Mammary epithelial cell (primary cell): Measurements from ENCODE around the gene FLT3.

Experiments used
- EZH2 ChIP-seq: IDR thresholded peaks from 2 replicates; pipeline ENCODE4 v1.6.1; 2012; ENCODE audit warnings: low read length, inconsistent platforms, borderline replicate concordance
- TF ChIP-seq, protein P1 (sequence below), 2 donors: IDR thresholded peaks in 1 of 2; conservative IDR thresholded peaks in 1 of 2; 2 replicates each; pipeline ENCODE4 v1.5.1; 2011 to 2012; ENCODE audit warnings: inconsistent platforms in 2 of 2, low read length in 2 of 2, mild to moderate bottlenecking in 2 of 2, control low read depth in 1 of 2, low read depth in 1 of 2; ENCODE audit not compliant: insufficient read depth in 1 of 2; ENCODE audit errors: extremely low read depth in 1 of 2

DNA sequence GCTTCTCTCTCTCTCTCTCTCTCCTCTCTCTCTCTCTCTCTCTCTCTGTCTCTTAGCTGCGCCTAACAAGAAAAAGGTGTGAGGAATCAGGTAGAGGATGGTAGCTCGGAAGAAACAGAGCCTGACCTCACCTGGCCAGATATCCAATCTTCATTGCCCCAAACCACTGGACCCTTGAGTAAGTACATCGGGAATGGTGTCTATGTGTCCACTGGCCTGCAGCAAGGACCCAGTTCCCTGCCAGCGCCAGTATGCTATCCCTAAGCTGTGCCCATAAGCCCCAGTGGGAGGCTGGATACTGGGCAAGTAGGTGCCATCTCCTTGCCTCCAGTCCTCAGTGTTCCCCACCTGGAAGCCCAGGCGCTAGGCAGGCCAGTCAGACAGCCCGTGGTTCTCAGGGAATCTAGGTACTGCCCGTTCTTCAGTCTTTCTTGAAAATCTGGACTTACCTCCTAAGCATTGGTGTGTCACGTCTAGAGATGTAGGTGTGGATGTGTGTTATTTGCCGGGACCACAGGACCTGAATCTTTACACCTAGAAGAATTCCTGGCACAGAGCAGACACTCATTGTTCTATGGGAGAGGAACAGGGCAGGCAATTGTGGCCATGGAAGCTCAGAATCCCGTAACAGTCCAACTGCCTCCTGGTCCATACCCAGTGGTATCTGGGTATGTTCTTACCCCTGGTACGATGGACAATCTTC lies 119.2 kb downstream of the FLT3 start:
- TF ChIP-seq, protein P1, sequence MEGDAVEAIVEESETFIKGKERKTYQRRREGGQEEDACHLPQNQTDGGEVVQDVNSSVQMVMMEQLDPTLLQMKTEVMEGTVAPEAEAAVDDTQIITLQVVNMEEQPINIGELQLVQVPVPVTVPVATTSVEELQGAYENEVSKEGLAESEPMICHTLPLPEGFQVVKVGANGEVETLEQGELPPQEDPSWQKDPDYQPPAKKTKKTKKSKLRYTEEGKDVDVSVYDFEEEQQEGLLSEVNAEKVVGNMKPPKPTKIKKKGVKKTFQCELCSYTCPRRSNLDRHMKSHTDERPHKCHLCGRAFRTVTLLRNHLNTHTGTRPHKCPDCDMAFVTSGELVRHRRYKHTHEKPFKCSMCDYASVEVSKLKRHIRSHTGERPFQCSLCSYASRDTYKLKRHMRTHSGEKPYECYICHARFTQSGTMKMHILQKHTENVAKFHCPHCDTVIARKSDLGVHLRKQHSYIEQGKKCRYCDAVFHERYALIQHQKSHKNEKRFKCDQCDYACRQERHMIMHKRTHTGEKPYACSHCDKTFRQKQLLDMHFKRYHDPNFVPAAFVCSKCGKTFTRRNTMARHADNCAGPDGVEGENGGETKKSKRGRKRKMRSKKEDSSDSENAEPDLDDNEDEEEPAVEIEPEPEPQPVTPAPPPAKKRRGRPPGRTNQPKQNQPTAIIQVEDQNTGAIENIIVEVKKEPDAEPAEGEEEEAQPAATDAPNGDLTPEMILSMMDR (conservative IDR thresholded peaks at IDR 0.05 in 1 of 2, IDR thresholded peaks at IDR 0.05 in 1 of 2; ENCODE audit: extremely low read depth in 1 of 2, insufficient read depth in 1 of 2, low read depth in 1 of 2, low read length in 2 of 2), result no peak
- TF ChIP-seq EZH2, result peak; percentile 85
